ENCODE results near the gene GRM8.

The GRM8 gene

GRCh38 chr7:127239814-127240213, 12.9 kb downstream of the GRM8 start:
- no peak overlapping the region for H3K4me3 ChIP-seq (ENCODE audit: low read depth, low read length)
- TF ChIP-seq CTCF (IDR thresholded peaks at IDR 0.05; ENCODE audit: low read depth, low read length, missing control alignments), result no peak
- in situ Hi-C loops (cut with HindIII; ENCODE audit: low sequenced_read_pairs), result no loop called here
- DNase-seq (ENCODE audit: low read depth), result no peak

- in situ Hi-C loops (cut with HindIII; ENCODE audit: low sequenced_read_pairs), result no loop called here
- DNase-seq (ENCODE audit: low read depth), result no peak
- H3K4me3 ChIP-seq (ENCODE audit: low read depth, low read length), result no peak overlapping the region
- TF ChIP-seq CTCF (IDR thresholded peaks at IDR 0.05; ENCODE audit: low read depth, low read length, missing control alignments), result no peak
Observed at GRCh38 chr7:127233630-127234029, 19.1 kb downstream of the GRM8 start.

- TF ChIP-seq CTCF (IDR thresholded peaks at IDR 0.05; ENCODE audit: low read depth, low read length, missing control alignments), result no peak
- H3K4me3 ChIP-seq (ENCODE audit: low read depth, low read length), result no peak overlapping the region
- in situ Hi-C loops (cut with HindIII; ENCODE audit: low sequenced_read_pairs), result no loop called here
- DNase-seq (ENCODE audit: low read depth), result no peak
Observed at GRCh38 chr7:127231415-127231814, 21.3 kb downstream of the GRM8 start.

GRCh38 chr7:127230192-127230925, 22.4 kb downstream of the GRM8 start:
- no peak for DNase-seq (ENCODE audit: low read depth)
- H3K4me3 ChIP-seq (ENCODE audit: low read depth, low read length), result no peak overlapping the region
- in situ Hi-C loops (cut with HindIII; ENCODE audit: low sequenced_read_pairs), result no loop called here
- TF ChIP-seq CTCF (IDR thresholded peaks at IDR 0.05; ENCODE audit: low read depth, low read length, missing control alignments), result no peak

GRCh38 chr7:127226685-127227374, 25.9 kb downstream of the GRM8 start:
- no peak for DNase-seq (ENCODE audit: low read depth)
- in situ Hi-C loops (cut with HindIII; ENCODE audit: low sequenced_read_pairs), result no loop called here

GRCh38 chr7:127221731-127222130, 31.0 kb downstream of the GRM8 start:
- H3K4me3 ChIP-seq (ENCODE audit: low read depth, low read length), result no peak overlapping the region
- in situ Hi-C loops (cut with HindIII; ENCODE audit: low sequenced_read_pairs), result no loop called here
- no peak for TF ChIP-seq CTCF (IDR thresholded peaks at IDR 0.05; ENCODE audit: low read depth, low read length, missing control alignments)
- no peak for DNase-seq (ENCODE audit: low read depth)

More at GRCh38 chr7:127226685-127227374, 25.9 kb downstream of the GRM8 start:
- no peak overlapping the region for H3K4me3 ChIP-seq (ENCODE audit: low read depth, low read length)
- TF ChIP-seq CTCF (IDR thresholded peaks at IDR 0.05; ENCODE audit: low read depth, low read length, missing control alignments), result no peak

All from astrocyte of the cerebellum (primary cell).